ENCODE measurements around the gene STUB1.

GRCh38 chr16:714079-714478 lies 33.9 kb downstream of the STUB1 start:
- TF ChIP-seq CTCF (conservative IDR thresholded peaks at IDR 0.05) (no peak), ZFX (IDR thresholded peaks at IDR 0.05) (no peak)

Measured in C4-2B (cell line).